H9 (cell line): ENCODE measurements around the gene NF1. TPM values are rescaled to one million over a fixed set of nuclear protein-coding genes. Genes with fewer than 3 reads are reported as not detected.
"Not testable (repeated sequence)": the region's sequence is repeated elsewhere in the genome, so short reads cannot be mapped to it uniquely, and the experiment has no call there.

ENCODE experiments used
- DNase-seq: peaks from one replicate; pipeline ENCODE4 v3.0.0-alpha.2; 2017
- H2AFZ ChIP-seq: one replicate; pipeline ENCODE4 v1.6.1; 2013; ENCODE audit warnings: mild to moderate bottlenecking, low read length, control low read depth, moderate library complexity
- H2AK5ac ChIP-seq: 2 replicates; pipeline ENCODE4 v1.6.1; 2013; ENCODE audit warnings: low read length, control low read depth, mixed read lengths; ENCODE audit not compliant: insufficient read length
- H2BK120ac ChIP-seq: one replicate; pipeline ENCODE4 v1.6.1; 2013; ENCODE audit warnings: low read depth, mild to moderate bottlenecking, low read length, control low read depth, inconsistent platforms; ENCODE audit not compliant: poor library complexity, severe bottlenecking
- H2BK12ac ChIP-seq: 2 replicates; pipeline ENCODE4 v1.6.1; 2013; ENCODE audit warnings: low read length, control low read depth, mixed read lengths, low read depth; ENCODE audit not compliant: insufficient read length
- H2BK15ac ChIP-seq: 2 replicates; pipeline ENCODE4 v1.6.1; 2013; ENCODE audit warnings: low read depth, low read length, control low read depth
- H2BK20ac ChIP-seq: one replicate; pipeline ENCODE4 v1.6.1; 2013; ENCODE audit warnings: low read depth, mild to moderate bottlenecking, low read length, control low read depth, inconsistent platforms; ENCODE audit not compliant: poor library complexity, severe bottlenecking
- H2BK5ac ChIP-seq: 2 replicates; pipeline ENCODE4 v1.6.1; 2013; ENCODE audit warnings: low read length, control low read depth, mixed read lengths; ENCODE audit not compliant: insufficient read length
- H3K14ac ChIP-seq: 2 replicates; pipeline ENCODE4 v1.6.1; 2013; ENCODE audit warnings: low read length, control low read depth; ENCODE audit not compliant: insufficient read depth
- H3K18ac ChIP-seq: 2 replicates; pipeline ENCODE4 v1.6.1; 2013; ENCODE audit warnings: low read depth, mild to moderate bottlenecking, mixed read lengths, low read length, control low read depth; ENCODE audit not compliant: insufficient read length
- H3K23ac ChIP-seq: 2 replicates; pipeline ENCODE4 v1.6.1; 2013; ENCODE audit warnings: low read length, control low read depth, mixed read lengths, low read depth; ENCODE audit not compliant: insufficient read length
- H3K23me2 ChIP-seq: 2 replicates; pipeline ENCODE4 v1.6.1; 2013; ENCODE audit warnings: low read depth, mild to moderate bottlenecking, mixed read lengths, low read length, control low read depth; ENCODE audit not compliant: insufficient read length, poor library complexity, severe bottlenecking
- H3K27ac ChIP-seq: 2 replicates; pipeline ENCODE4 v1.5.1; 2013; ENCODE audit warnings: low read length, control low read depth, mixed read lengths, low read depth; ENCODE audit not compliant: insufficient read length
- H3K27me3 ChIP-seq: 2 replicates; pipeline ENCODE4 v1.6.1; 2013; ENCODE audit warnings: low read length, control low read depth, inconsistent platforms; ENCODE audit not compliant: insufficient read depth
- H3K4ac ChIP-seq: 2 replicates; pipeline ENCODE4 v1.6.1; 2013; ENCODE audit warnings: low read depth, mild to moderate bottlenecking, control low read depth, inconsistent platforms, low read length, moderate library complexity
- H3K4me1 ChIP-seq: 2 replicates; pipeline ENCODE4 v1.6.1; 2013; ENCODE audit warnings: low read length, control low read depth, inconsistent platforms; ENCODE audit not compliant: insufficient read depth
- H3K4me2 ChIP-seq: 2 replicates; pipeline ENCODE4 v1.6.1; 2013; ENCODE audit warnings: low read length, control low read depth, mixed read lengths; ENCODE audit not compliant: insufficient read length, insufficient read depth
- H3K56ac ChIP-seq: 2 replicates; pipeline ENCODE4 v1.6.1; 2013; ENCODE audit warnings: low read depth, mild to moderate bottlenecking, mixed read lengths, low read length, control low read depth; ENCODE audit not compliant: insufficient read length
- H3K79me1 ChIP-seq: 2 replicates; pipeline ENCODE4 v1.6.1; 2013; ENCODE audit warnings: low read depth, mild to moderate bottlenecking, moderate library complexity, low read length, control low read depth, inconsistent platforms; ENCODE audit not compliant: insufficient read depth, poor library complexity, severe bottlenecking
- H3K79me2 ChIP-seq: 2 replicates; pipeline ENCODE4 v1.6.1; 2013; ENCODE audit warnings: low read length, control low read depth, inconsistent platforms; ENCODE audit not compliant: insufficient read depth
- H3K9ac ChIP-seq: 2 replicates; pipeline ENCODE4 v1.6.1; 2013; ENCODE audit warnings: low read length, control low read depth, mixed read lengths; ENCODE audit not compliant: insufficient read length; ENCODE audit errors: extremely low read depth
- H3K9me3 ChIP-seq: one replicate; pipeline ENCODE4 v1.6.1; 2013; ENCODE audit warnings: low read depth, low read length, inconsistent platforms; ENCODE audit not compliant: control insufficient read depth
- H3T11ph ChIP-seq: one replicate; pipeline ENCODE4 v1.6.1; 2013; ENCODE audit warnings: mild to moderate bottlenecking, low read length, control low read depth, inconsistent platforms
- H4K20me1 ChIP-seq: one replicate; pipeline ENCODE4 v1.6.1; 2013; ENCODE audit not compliant: control insufficient read depth, insufficient read length, insufficient read depth
- H4K5ac ChIP-seq: 2 replicates; pipeline ENCODE4 v1.6.1; 2013; ENCODE audit warnings: low read depth, mild to moderate bottlenecking, mixed read lengths, low read length, control low read depth; ENCODE audit not compliant: insufficient read length
- H4K8ac ChIP-seq: replicated peaks from 2 replicates; pipeline ENCODE4 v1.6.1; 2013; ENCODE audit warnings: low read length, control low read depth, mixed read lengths, low read depth; ENCODE audit not compliant: insufficient read length
- H4K91ac ChIP-seq: 2 replicates; pipeline ENCODE4 v1.6.1; 2013; ENCODE audit warnings: low read depth, mild to moderate bottlenecking, moderate library complexity, mixed read lengths, low read length, control low read depth; ENCODE audit not compliant: insufficient read length
- H3K27ac Mint-ChIP-seq, 3 experiments: 2 replicates in 2 of 3; 3 replicates in 1 of 3; pipeline ENCODE4 v1.8.0; 2020 to 2021; ENCODE audit warnings: mixed read lengths in 3 of 3, mild to moderate bottlenecking in 1 of 3, moderate library complexity in 1 of 3
- H3K27me3 Mint-ChIP-seq: 2 replicates; pipeline ENCODE4 v1.8.0; 2021; ENCODE audit warnings: low read depth, mild to moderate bottlenecking, moderate library complexity, mixed read lengths
- H3K36me3 Mint-ChIP-seq, 3 experiments: 2 replicates in 2 of 3; 3 replicates in 1 of 3; pipeline ENCODE4 v1.8.0; 2020 to 2021; ENCODE audit warnings: low read depth in 3 of 3, mixed read lengths in 3 of 3; ENCODE audit not compliant: insufficient read depth in 1 of 3
- H3K4me1 Mint-ChIP-seq, 2 experiments: 2 replicates each; pipeline ENCODE4 v1.8.0; 2020; ENCODE audit warnings: mixed read lengths in 2 of 2
- H3K4me3 Mint-ChIP-seq, 2 experiments: 2 replicates in 1 of 2; 3 replicates in 1 of 2; pipeline ENCODE4 v1.8.0; 2020 to 2021; ENCODE audit warnings: mild to moderate bottlenecking in 2 of 2, mixed read lengths in 2 of 2, moderate library complexity in 1 of 2
- H3K9me3 Mint-ChIP-seq, 2 experiments: 2 replicates in 1 of 2; 3 replicates in 1 of 2; pipeline ENCODE4 v1.8.0; 2020; ENCODE audit warnings: mild to moderate bottlenecking in 2 of 2, mixed read lengths in 2 of 2, moderate library complexity in 1 of 2
- CTCF ChIP-seq: fragments of 200-600 bp; sonication (generic); conservative IDR thresholded peaks from 3 replicates; pipeline ENCODE4 v1.8.0; 2021; ENCODE audit warnings: antibody characterized with exemption, mild to moderate bottlenecking
- WGBS: extraction: QIAGEN DNeasy Blood & Tissue Kit; methylation state at CpG from one replicate; pipeline ENCODE4 v1.1.7; 2013; ENCODE audit warnings: missing lambda C conversion rate, low lambda C conversion rate, mixed read lengths; ENCODE audit not compliant: insufficient read length; ENCODE audit errors: extremely low coverage; 5-methylcytosine and 5-hydroxymethylcytosine counted together
- total RNA-seq: library from RNA; stranded (reverse); gene quantifications from 2 replicates; pipeline ENCODE4 v1.2.1, GENCODE V29; 2021

The NF1 gene
- total RNA-seq, 1 experiment from 2014 or later: 38.1 TPM

GRCh38 chr17:31156326-31156725 lies 61.5 kb downstream of the NF1 start:
- TF ChIP-seq CTCF: no peak
- H3K27me3 ChIP-seq: no peaks in the 10 kb centered on the region
- no peak overlapping the region for H2BK5ac ChIP-seq
- WGBS: no CpG with 5 or more reads among the region's 2 CpGs
- no peaks in the 10 kb centered on the region for H3K9me3 ChIP-seq
- Mint-ChIP-seq H3K9me3 (peaks cover 0 to 3% of the 10 kb centered on the region in 2 experiments; a peak in 1 of 5 replicates), H3K4me1 (no peaks in the 10 kb centered on the region), H3K27me3 (no peaks in the 10 kb centered on the region), H3K4me3 (no peak overlapping the region), H3K27ac (peak overlapping the region in 1 of 3 experiments; percentile 5; a peak in 2 of 7 replicates), H3K36me3 (peaks cover 0 to 22% (median 7%) of the 10 kb centered on the region in 3 experiments; a peak in 6 of 7 replicates)
- no peak overlapping the region for H3K27ac ChIP-seq
- peaks cover under 1% of the 10 kb centered on the region; the same call in 1 of the 2 replicates for H3K79me2 ChIP-seq
- no peak overlapping the region for H3K23ac ChIP-seq
- H3K4ac ChIP-seq: no peak overlapping the region
- no peaks in the 10 kb centered on the region for H4K20me1 ChIP-seq
- no peak overlapping the region for H2BK12ac ChIP-seq
- no peak overlapping the region for H3K14ac ChIP-seq
- no peak overlapping the region for H2AFZ ChIP-seq
- no peak overlapping the region for H4K8ac ChIP-seq
- H3K79me1 ChIP-seq: no peaks in the 10 kb centered on the region
- no peaks in the 10 kb centered on the region for H3K23me2 ChIP-seq
- no peak for DNase-seq
- H3K9ac ChIP-seq: no peak overlapping the region
- no peak overlapping the region for H2BK120ac ChIP-seq
- H3K56ac ChIP-seq: no peak overlapping the region
- H3K18ac ChIP-seq: no peak overlapping the region
- H4K5ac ChIP-seq: no peak overlapping the region
- no peak overlapping the region for H3T11ph ChIP-seq
- H3K4me1 ChIP-seq: no peaks in the 10 kb centered on the region
- H2BK20ac ChIP-seq: no peak overlapping the region
- no peak overlapping the region for H2BK15ac ChIP-seq
- H3K4me2 ChIP-seq: no peak overlapping the region
- H2AK5ac ChIP-seq: no peak overlapping the region
- no peak overlapping the region for H4K91ac ChIP-seq

- not testable (repeated sequence) for H3K4me1 ChIP-seq, H3K23ac ChIP-seq, H4K20me1 ChIP-seq, H3K27me3 Mint-ChIP-seq, H2BK5ac ChIP-seq, H3K9me3 Mint-ChIP-seq, H3T11ph ChIP-seq, H3K9ac ChIP-seq, H3K56ac ChIP-seq, H4K5ac ChIP-seq, DNase-seq, H3K79me2 ChIP-seq, H3K4me1 Mint-ChIP-seq, H3K23me2 ChIP-seq, H2BK15ac ChIP-seq, H2AK5ac ChIP-seq, H4K91ac ChIP-seq, H2AFZ ChIP-seq, H3K18ac ChIP-seq, H2BK120ac ChIP-seq, H3K14ac ChIP-seq, H3K27me3 ChIP-seq, H4K8ac ChIP-seq, H3K4me2 ChIP-seq, H2BK20ac ChIP-seq, H3K27ac ChIP-seq, H3K4me3 Mint-ChIP-seq, H3K79me1 ChIP-seq, H3K4ac ChIP-seq, H3K9me3 ChIP-seq, H2BK12ac ChIP-seq
- WGBS: no CpG with 5 or more reads among the region's 6 CpGs
- Mint-ChIP-seq H3K27ac (peak overlapping the region in 1 of 3 experiments; percentile 5; a peak in 1 of 7 replicates), H3K36me3 (peaks cover 0 to 22% (median 7%) of the 10 kb centered on the region in 3 experiments; a peak in 6 of 7 replicates)
These were observed 62.1 kb downstream of the NF1 start for GRCh38 chr17:31156864-31157263.
